Measurements from ENCODE around the gene CDC42EP4. TPM values are rescaled to one million over a fixed set of nuclear protein-coding genes. Genes with fewer than 3 reads are reported as not detected.
A peak's percentile ranks its signal among the peaks of the same experiment; 100 is the strongest.

Gene CDC42EP4
- total and polyA plus RNA-seq, 9 of the 15 experiments (the other 6 are each of a cell fraction or from before 2014, with no cell fraction given), result 0.65 to 20.8 (median 12.3) TPM

GRCh38 chr17:73309727-73310596 is 1.8 kb downstream of the CDC42EP4 start:
- H3K27me3 ChIP-seq (ENCODE audit: control insufficient read depth in 2 of 2, insufficient read depth in 2 of 2, low read length in 2 of 2), result no peaks in the 10 kb centered on the region
- H3K4me2 ChIP-seq (ENCODE audit: insufficient read depth, low read length), result peak overlapping the region; percentile 81
- H3K4me1 ChIP-seq (replicated peaks in 1 of 2; ENCODE audit: control insufficient read depth in 2 of 2, insufficient read depth in 2 of 2, low read length in 2 of 2), result peaks cover 39 to 68% of the 10 kb centered on the region in 2 experiments
- peak overlapping the region; percentile 92 for H2AFZ ChIP-seq (ENCODE audit: low read depth, low read length)
- peak; percentile 22 for ATAC-seq
- ChIA-PET CTCF (ENCODE audit: low intra/inter-chr PET ratio) (interaction anchor here (0.6 to 2.6 kb wide), 2 partner anchors 9 to 60 kb away, joined by 4 to 14 read pairs; no protein-coding TSS in a partner anchor), POLR2A (interaction anchor here (0.6 to 1.6 kb wide), 11 partner anchors 8 to 1764 kb away, joined by 3 to 8 read pairs (median 4); a partner anchor contains a TSS)
- peak overlapping the region; percentile 77 for H3K4me3 ChIP-seq
- peaks cover 3% of the 10 kb centered on the region for H3K9me1 ChIP-seq (ENCODE audit: control insufficient read depth, insufficient read depth, low read length)
- H3K79me2 ChIP-seq (ENCODE audit: control insufficient read depth, insufficient read depth, low read length), result peaks cover 56% of the 10 kb centered on the region
- H3K27ac ChIP-seq (ENCODE audit: extremely low read depth, low read depth, low read length), result peak overlapping the region; percentile 70
- H3K9ac ChIP-seq (ENCODE audit: insufficient read depth in 1 of 2, low read depth in 2 of 2, low read length in 2 of 2), result peak overlapping the region; percentile 69 to 94
- intact Hi-C loops (cut with micrococcal nuclease) (loop anchor here (2.0 to 5.0 kb wide), 3 partner anchors 19 to 77 kb away; a partner anchor contains a TSS), in situ Hi-C loops (cut with MboI) (no loop called here)
- TSS peak; percentile 67 for BruUV-seq (replicated peaks)
- H3K36me3 ChIP-seq (ENCODE audit: control insufficient read depth, insufficient read depth, low read length), result peaks cover 8% of the 10 kb centered on the region; the same call in 1 of the 3 replicates
- WGBS (ENCODE audit: insufficient coverage, low coverage, missing lambda C conversion rate), result 4% methylated on average over 21 of the region's 21 CpGs
- H3K9me3 ChIP-seq (replicated peaks; ENCODE audit: control insufficient read depth, insufficient read depth, low read depth, low read length), result no peaks in the 10 kb centered on the region
- DNase-seq (ENCODE audit: extremely low read depth in 1 of 4, low spot score in 3 of 4), result peak in 2 of 4 experiments; percentile 60 to 85
- FAIRE-seq, result peak; percentile 93
- H4K20me1 ChIP-seq (replicated peaks; ENCODE audit: control insufficient read depth, insufficient read depth, low read length), result no peaks in the 10 kb centered on the region
- TF ChIP-seq ZFP91 (CRISPR knock-in tag; IDR thresholded peaks at IDR 0.05) (no peak), DPF2 (IDR thresholded peaks at IDR 0.05) (peak; percentile 83), SNRNP70 (optimal IDR thresholded peaks at IDR 0.05; ENCODE audit: low read depth, low read length) (no peak), CHCHD3 (CRISPR knock-in tag; IDR thresholded peaks at IDR 0.05) (no peak), ELF2 (CRISPR knock-in tag; IDR thresholded peaks at IDR 0.05) (no peak), ARID2 (IDR thresholded peaks at IDR 0.05) (no peak), CHD4 (IDR thresholded peaks at IDR 0.05; ENCODE audit: insufficient read depth, insufficient replicate concordance, low read depth, low read length, poor library complexity, severe bottlenecking) (no peak), NEUROD1 (IDR thresholded peaks at IDR 0.05; ENCODE audit: borderline replicate concordance, low read depth, low read length, partially characterized antibody) (no peak), AFF4 (CRISPR knock-in tag; IDR thresholded peaks at IDR 0.05) (no peak), BRF1 (IDR thresholded peaks at IDR 0.05; ENCODE audit: borderline replicate concordance, extremely low read depth, insufficient read length) (no peak), FOXJ2 (tag; IDR thresholded peaks at IDR 0.05) (no peak), EP300 (IDR thresholded peaks at IDR 0.05; ENCODE audit: low read length) (peak; percentile 77), ZNF347 (CRISPR knock-in tag; IDR thresholded peaks at IDR 0.05; ENCODE audit: low read depth) (no peak), MEIS2 (IDR thresholded peaks at IDR 0.05; ENCODE audit: partially characterized antibody) (peak; percentile 40), ELF4 (CRISPR knock-in tag; IDR thresholded peaks at IDR 0.05) (no peak), PHF8 (IDR thresholded peaks at IDR 0.05; ENCODE audit: borderline replicate concordance, low read length) (no peak; the same call in 1 of the 2 replicates), ZNF134 (CRISPR knock-in tag; conservative IDR thresholded peaks at IDR 0.05) (no peak)
